ENCODE data around the gene MNDA.
A peak's percentile ranks its signal among the peaks of the same experiment; 100 is the strongest.

The MNDA gene

GRCh38 chr1:158830904-158831507 is at the start of gene MNDA:
Gene MNDA, plus strand, starts transcription at chr1:158831351. Its CDS starts 10,803 bp downstream, at chr1:158842154.
- H3K9ac ChIP-seq (ENCODE audit: low read depth in 1 of 2, low read length in 2 of 2): peak within 1 kb of the TSS in 1 of 2 donors; percentile 14
- H3K4me1 ChIP-seq (ENCODE audit: control insufficient read depth in 2 of 2, insufficient read depth in 2 of 2, low read length in 2 of 2): no peaks in the 10 kb centered on the region
- H3K36me3 ChIP-seq (ENCODE audit: control insufficient read depth in 2 of 2, insufficient read depth in 2 of 2, low read length in 2 of 2): no peaks in the 10 kb centered on the region
- peak within 1 kb of the TSS in 1 of 2 donors; percentile 42 for H3K4me3 ChIP-seq (ENCODE audit: low read length in 2 of 2)
- no peaks in the 10 kb centered on the region for H3K27me3 ChIP-seq (ENCODE audit: control insufficient read depth in 2 of 2, insufficient read depth in 2 of 2, low read length in 2 of 2)
- H3K9me3 ChIP-seq (ENCODE audit: control insufficient read depth in 2 of 2, low read length in 2 of 2): peaks cover 0 to 1% of the 10 kb centered on the region in 2 donors
- peak within 1 kb of the TSS; percentile 38 to 48 for H3K27ac ChIP-seq (ENCODE audit: low read depth in 2 of 2, low read length in 2 of 2)

DNA sequence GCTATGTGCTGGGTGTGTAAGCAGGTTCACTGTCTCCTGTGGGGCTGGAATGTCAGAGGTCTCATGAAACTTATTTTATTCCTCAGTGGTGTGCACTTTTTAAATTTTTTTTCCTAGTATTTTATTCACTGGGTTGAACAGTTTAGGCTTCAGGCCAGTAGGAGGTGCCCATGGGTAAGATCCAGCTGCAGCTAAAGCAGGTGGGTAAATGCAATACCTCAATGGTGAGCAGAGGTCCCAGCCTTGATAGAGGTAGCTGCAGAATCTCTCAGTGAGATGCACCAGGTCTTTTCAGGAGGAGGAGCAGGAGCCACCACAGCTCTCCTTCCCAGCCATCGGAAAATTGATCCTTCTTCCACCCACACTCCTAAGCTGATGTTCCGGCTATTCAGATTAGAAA is 37.5 kb upstream of the MNDA start:
- no peaks in the 10 kb centered on the region for H3K9me3 ChIP-seq (ENCODE audit: control insufficient read depth in 2 of 2, low read length in 2 of 2)
- no peak overlapping the region for H3K9ac ChIP-seq (ENCODE audit: low read depth in 1 of 2, low read length in 2 of 2)
- H3K4me3 ChIP-seq (ENCODE audit: low read length in 2 of 2): no peak overlapping the region
- H3K36me3 ChIP-seq (ENCODE audit: control insufficient read depth in 2 of 2, insufficient read depth in 2 of 2, low read length in 2 of 2): no peaks in the 10 kb centered on the region
- H3K27ac ChIP-seq (ENCODE audit: low read depth in 2 of 2, low read length in 2 of 2): no peak overlapping the region
- H3K27me3 ChIP-seq (ENCODE audit: control insufficient read depth in 2 of 2, insufficient read depth in 2 of 2, low read length in 2 of 2): no peaks in the 10 kb centered on the region
- no peaks in the 10 kb centered on the region for H3K4me1 ChIP-seq (ENCODE audit: control insufficient read depth in 2 of 2, insufficient read depth in 2 of 2, low read length in 2 of 2)

- no peaks in the 10 kb centered on the region for H3K9me3 ChIP-seq (ENCODE audit: control insufficient read depth in 2 of 2, low read length in 2 of 2)
Observed at GRCh38 chr1:158794247-158794646, 36.9 kb upstream of the MNDA start.

GRCh38 chr1:158798531-158798930 is 32.6 kb upstream of the MNDA start:
- no peak overlapping the region for H3K4me3 ChIP-seq (ENCODE audit: low read length in 2 of 2)
- no peaks in the 10 kb centered on the region for H3K36me3 ChIP-seq (ENCODE audit: control insufficient read depth in 2 of 2, insufficient read depth in 2 of 2, low read length in 2 of 2)
- H3K27ac ChIP-seq (ENCODE audit: low read depth in 2 of 2, low read length in 2 of 2): no peak overlapping the region
- H3K27me3 ChIP-seq (ENCODE audit: control insufficient read depth in 2 of 2, insufficient read depth in 2 of 2, low read length in 2 of 2): no peaks in the 10 kb centered on the region
- H3K4me1 ChIP-seq (ENCODE audit: control insufficient read depth in 2 of 2, insufficient read depth in 2 of 2, low read length in 2 of 2): no peaks in the 10 kb centered on the region
- no peaks in the 10 kb centered on the region for H3K9me3 ChIP-seq (ENCODE audit: control insufficient read depth in 2 of 2, low read length in 2 of 2)
- H3K9ac ChIP-seq (ENCODE audit: low read depth in 1 of 2, low read length in 2 of 2): no peak overlapping the region

More at GRCh38 chr1:158794247-158794646, 36.9 kb upstream of the MNDA start:
- H3K36me3 ChIP-seq (ENCODE audit: control insufficient read depth in 2 of 2, insufficient read depth in 2 of 2, low read length in 2 of 2): no peaks in the 10 kb centered on the region
- no peaks in the 10 kb centered on the region for H3K27me3 ChIP-seq (ENCODE audit: control insufficient read depth in 2 of 2, insufficient read depth in 2 of 2, low read length in 2 of 2)
- no peak overlapping the region for H3K9ac ChIP-seq (ENCODE audit: low read depth in 1 of 2, low read length in 2 of 2)
- no peaks in the 10 kb centered on the region for H3K4me1 ChIP-seq (ENCODE audit: control insufficient read depth in 2 of 2, insufficient read depth in 2 of 2, low read length in 2 of 2)
- no peak overlapping the region for H3K4me3 ChIP-seq (ENCODE audit: low read length in 2 of 2)
- H3K27ac ChIP-seq (ENCODE audit: low read depth in 2 of 2, low read length in 2 of 2): no peak overlapping the region

- H3K9me3 ChIP-seq (ENCODE audit: control insufficient read depth in 2 of 2, low read length in 2 of 2): no peaks in the 10 kb centered on the region
- H3K9ac ChIP-seq (ENCODE audit: low read depth in 1 of 2, low read length in 2 of 2): no peak overlapping the region
- no peaks in the 10 kb centered on the region for H3K36me3 ChIP-seq (ENCODE audit: control insufficient read depth in 2 of 2, insufficient read depth in 2 of 2, low read length in 2 of 2)
- H3K27me3 ChIP-seq (ENCODE audit: control insufficient read depth in 2 of 2, insufficient read depth in 2 of 2, low read length in 2 of 2): no peaks in the 10 kb centered on the region
- no peak overlapping the region for H3K27ac ChIP-seq (ENCODE audit: low read depth in 2 of 2, low read length in 2 of 2)
- H3K4me1 ChIP-seq (ENCODE audit: control insufficient read depth in 2 of 2, insufficient read depth in 2 of 2, low read length in 2 of 2): no peaks in the 10 kb centered on the region
- H3K4me3 ChIP-seq (ENCODE audit: low read length in 2 of 2): no peak overlapping the region
Observed at GRCh38 chr1:158799689-158800088, 31.5 kb upstream of the MNDA start.

DNA sequence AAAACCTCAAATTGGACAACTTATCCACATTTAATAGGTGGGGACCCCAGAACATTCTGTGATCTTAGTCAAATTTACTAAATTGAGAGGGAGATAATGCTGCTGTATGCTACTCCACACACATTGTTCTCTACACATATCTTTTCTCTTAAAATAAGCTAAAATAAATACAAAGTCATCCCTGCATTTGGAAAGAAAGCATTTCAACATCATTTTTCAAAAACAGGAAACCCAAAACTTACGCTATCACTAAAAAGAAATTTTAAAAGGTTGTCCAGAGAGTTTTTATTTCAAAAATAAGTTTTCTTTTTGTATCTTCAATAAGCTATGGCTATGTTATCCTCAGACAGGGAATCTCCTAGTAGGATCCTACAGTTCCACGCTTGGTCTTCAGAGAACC is 30.6 kb upstream of the MNDA start:
- no peak overlapping the region for H3K27ac ChIP-seq (ENCODE audit: low read depth in 2 of 2, low read length in 2 of 2)
- H3K4me3 ChIP-seq (ENCODE audit: low read length in 2 of 2): no peak overlapping the region
- H3K27me3 ChIP-seq (ENCODE audit: control insufficient read depth in 2 of 2, insufficient read depth in 2 of 2, low read length in 2 of 2): no peaks in the 10 kb centered on the region
- no peak overlapping the region for H3K9ac ChIP-seq (ENCODE audit: low read depth in 1 of 2, low read length in 2 of 2)
- H3K9me3 ChIP-seq (ENCODE audit: control insufficient read depth in 2 of 2, low read length in 2 of 2): no peaks in the 10 kb centered on the region
- H3K36me3 ChIP-seq (ENCODE audit: control insufficient read depth in 2 of 2, insufficient read depth in 2 of 2, low read length in 2 of 2): no peaks in the 10 kb centered on the region
- no peaks in the 10 kb centered on the region for H3K4me1 ChIP-seq (ENCODE audit: control insufficient read depth in 2 of 2, insufficient read depth in 2 of 2, low read length in 2 of 2)

GRCh38 chr1:158801396-158801795 is 29.8 kb upstream of the MNDA start:
- Histone ChIP-seq H3K4me3 (ENCODE audit: low read length in 2 of 2) (no peak overlapping the region), H3K9me3 (ENCODE audit: control insufficient read depth in 2 of 2, low read length in 2 of 2) (no peaks in the 10 kb centered on the region), H3K36me3 (ENCODE audit: control insufficient read depth in 2 of 2, insufficient read depth in 2 of 2, low read length in 2 of 2) (no peaks in the 10 kb centered on the region), H3K27me3 (ENCODE audit: control insufficient read depth in 2 of 2, insufficient read depth in 2 of 2, low read length in 2 of 2) (no peaks in the 10 kb centered on the region), H3K9ac (ENCODE audit: low read depth in 1 of 2, low read length in 2 of 2) (no peak overlapping the region), H3K4me1 (ENCODE audit: control insufficient read depth in 2 of 2, insufficient read depth in 2 of 2, low read length in 2 of 2) (no peaks in the 10 kb centered on the region), H3K27ac (ENCODE audit: low read depth in 2 of 2, low read length in 2 of 2) (no peak overlapping the region)

DNA sequence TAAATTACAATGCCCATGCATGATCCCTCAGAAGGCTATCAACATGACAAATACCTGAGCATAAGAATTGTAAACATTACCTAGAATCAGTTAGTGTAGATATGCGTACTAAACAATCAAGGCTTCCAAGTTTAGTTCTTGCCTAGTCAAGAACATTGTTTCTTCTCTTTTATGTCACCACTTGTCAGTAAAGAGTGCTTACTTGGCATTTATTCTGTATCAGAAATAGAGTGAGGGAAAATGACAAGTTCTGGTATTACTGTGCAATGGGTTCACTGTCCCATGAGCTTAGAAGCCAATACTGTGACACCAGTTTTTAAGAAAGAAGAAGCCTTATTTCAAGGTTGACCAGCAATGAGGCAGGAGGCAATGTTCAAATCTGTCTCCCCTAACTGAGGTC is 27.5 kb upstream of the MNDA start:
- Histone ChIP-seq H3K9ac (ENCODE audit: low read depth in 1 of 2, low read length in 2 of 2) (no peak overlapping the region), H3K4me3 (ENCODE audit: low read length in 2 of 2) (no peak overlapping the region), H3K4me1 (ENCODE audit: control insufficient read depth in 2 of 2, insufficient read depth in 2 of 2, low read length in 2 of 2) (no peaks in the 10 kb centered on the region), H3K36me3 (ENCODE audit: control insufficient read depth in 2 of 2, insufficient read depth in 2 of 2, low read length in 2 of 2) (no peaks in the 10 kb centered on the region), H3K27ac (ENCODE audit: low read depth in 2 of 2, low read length in 2 of 2) (no peak overlapping the region), H3K27me3 (ENCODE audit: control insufficient read depth in 2 of 2, insufficient read depth in 2 of 2, low read length in 2 of 2) (no peaks in the 10 kb centered on the region), H3K9me3 (ENCODE audit: control insufficient read depth in 2 of 2, low read length in 2 of 2) (no peaks in the 10 kb centered on the region)

GRCh38 chr1:158806916-158807536 is 24.1 kb upstream of the MNDA start:
- no peak overlapping the region for H3K27ac ChIP-seq (ENCODE audit: low read depth in 2 of 2, low read length in 2 of 2)
- peaks cover 0 to 2% of the 10 kb centered on the region in 2 donors for H3K4me1 ChIP-seq (ENCODE audit: control insufficient read depth in 2 of 2, insufficient read depth in 2 of 2, low read length in 2 of 2)
- no peaks in the 10 kb centered on the region for H3K36me3 ChIP-seq (ENCODE audit: control insufficient read depth in 2 of 2, insufficient read depth in 2 of 2, low read length in 2 of 2)
- no peaks in the 10 kb centered on the region for H3K9me3 ChIP-seq (ENCODE audit: control insufficient read depth in 2 of 2, low read length in 2 of 2)
- H3K4me3 ChIP-seq (ENCODE audit: low read length in 2 of 2): no peak overlapping the region
- H3K27me3 ChIP-seq (ENCODE audit: control insufficient read depth in 2 of 2, insufficient read depth in 2 of 2, low read length in 2 of 2): no peaks in the 10 kb centered on the region
- H3K9ac ChIP-seq (ENCODE audit: low read depth in 1 of 2, low read length in 2 of 2): no peak overlapping the region

- Histone ChIP-seq H3K27ac (ENCODE audit: low read depth in 2 of 2, low read length in 2 of 2) (no peak overlapping the region), H3K4me3 (ENCODE audit: low read length in 2 of 2) (no peak overlapping the region), H3K27me3 (ENCODE audit: control insufficient read depth in 2 of 2, insufficient read depth in 2 of 2, low read length in 2 of 2) (no peaks in the 10 kb centered on the region), H3K9me3 (ENCODE audit: control insufficient read depth in 2 of 2, low read length in 2 of 2) (no peaks in the 10 kb centered on the region), H3K36me3 (ENCODE audit: control insufficient read depth in 2 of 2, insufficient read depth in 2 of 2, low read length in 2 of 2) (no peaks in the 10 kb centered on the region), H3K9ac (ENCODE audit: low read depth in 1 of 2, low read length in 2 of 2) (no peak overlapping the region), H3K4me1 (ENCODE audit: control insufficient read depth in 2 of 2, insufficient read depth in 2 of 2, low read length in 2 of 2) (peaks cover 0 to 2% of the 10 kb centered on the region in 2 donors)
Observed at GRCh38 chr1:158809256-158809655, 21.9 kb upstream of the MNDA start.

Data from mucosa of rectum (tissue), 2 donors.